ENCODE data around the gene F8A2.
"Not testable (repeated sequence)": the region's sequence is repeated elsewhere in the genome, so short reads cannot be mapped to it uniquely, and the experiment has no call there.

The F8A2 gene

GRCh38 chrX:155381843-155382528, at the start of gene F8A2:
Gene F8A2, plus strand, starts transcription at chrX:155382095. Its CDS starts 20 bp downstream, at chrX:155382115.
- not testable (repeated sequence) for DNase-seq

GRCh38 chrX:155333544-155334100, 48.3 kb upstream of the F8A2 start:
- DNase-seq = no peak

GRCh38 chrX:155334486-155335336, 47.2 kb upstream of the F8A2 start, which contains the start of gene CLIC2:
Gene CLIC2, minus strand, starts transcription at chrX:155334614. Its CDS starts 187 bp downstream, at chrX:155334427.
- DNase-seq = peak; percentile 91

- not testable (repeated sequence) for DNase-seq
Observed at GRCh38 chrX:155335337-155335712, 46.6 kb upstream of the F8A2 start.

GRCh38 chrX:155345689-155346088, 36.2 kb upstream of the F8A2 start:
- DNase-seq = not testable (repeated sequence)

GRCh38 chrX:155349448-155349847, 32.4 kb upstream of the F8A2 start:
- DNase-seq = not testable (repeated sequence)

GRCh38 chrX:155363712-155364111, 18.2 kb upstream of the F8A2 start:
- DNase-seq = not testable (repeated sequence)

GRCh38 chrX:155373777-155374458, 8.0 kb upstream of the F8A2 start:
- not testable (repeated sequence) for DNase-seq

- not testable (repeated sequence) for DNase-seq
Observed at GRCh38 chrX:155379802-155380201, 2.1 kb upstream of the F8A2 start.

GRCh38 chrX:155382529-155382967, 653 bp downstream of the F8A2 start:
- not testable (repeated sequence) for DNase-seq

- DNase-seq = no peak
Observed at GRCh38 chrX:155389634-155390033, 7.7 kb downstream of the F8A2 start.

GRCh38 chrX:155394747-155395276, 12.9 kb downstream of the F8A2 start:
- not testable (repeated sequence) for DNase-seq

GRCh38 chrX:155406429-155406828, 24.5 kb downstream of the F8A2 start:
- DNase-seq = no peak

GRCh38 chrX:155417769-155418168, 35.9 kb downstream of the F8A2 start:
- DNase-seq = no peak

All from DMS 273 treated with DMSO at 0.1 percent for 48 hours (cell line).